SK-N-SH treated with all-trans-retinoic acid at 6 μM for 48 hours (cell line): Measurements from ENCODE around the gene DNM2.
A peak's percentile ranks its signal among the peaks of the same experiment; 100 is the strongest.

ENCODE experiments used
- ATAC-seq: fragments of 200-7000 bp; cut with Tn5 transposase; 3 replicates; pipeline ENCODE4 v1.9.1; 2020; ENCODE audit warnings: mild to moderate bottlenecking, moderate library complexity
- ARNTL ChIP-seq: fragments of 450-650 bp; formaldehyde crosslinking; IDR thresholded peaks from 2 replicates; pipeline ENCODE4 v1.5.0; 2020; ENCODE audit warnings: low read depth, mild to moderate bottlenecking, moderate library complexity, borderline replicate concordance
- BACH2 ChIP-seq: fragments of 250-450 bp; sonication (Bioruptor Pico); IDR thresholded peaks from 2 replicates; pipeline ENCODE4 v1.9.0; 2021; ENCODE audit warnings: mild to moderate bottlenecking, borderline replicate concordance
- CSDC2 ChIP-seq: fragments of 250-450 bp; sonication (Bioruptor Pico); IDR thresholded peaks from 2 replicates; pipeline ENCODE4 v1.5.0; 2020; ENCODE audit warnings: mild to moderate bottlenecking, moderate library complexity
- ESRRG ChIP-seq: fragments of 250-450 bp; sonication (Bioruptor Pico); IDR thresholded peaks from 2 replicates; pipeline ENCODE4 v1.6.1; 2021; ENCODE audit warnings: mild to moderate bottlenecking
- GLIS3 ChIP-seq: fragments of 250-450 bp; sonication (Bioruptor Pico); IDR thresholded peaks from 2 replicates; pipeline ENCODE4 v1.5.0; 2020; ENCODE audit warnings: mild to moderate bottlenecking, moderate library complexity
- ISL1 ChIP-seq: fragments of 250-450 bp; sonication (Bioruptor Pico); IDR thresholded peaks from 2 replicates; pipeline ENCODE4 v2.1.2; 2022; ENCODE audit warnings: mild to moderate bottlenecking, moderate library complexity
- OSR1 ChIP-seq: fragments of 250-450 bp; sonication (Bioruptor Pico); IDR thresholded peaks from 2 replicates; pipeline ENCODE4 v1.8.0; 2022; ENCODE audit warnings: moderate library complexity, mild to moderate bottlenecking, inconsistent platforms
- PATZ1 ChIP-seq: fragments of 250-450 bp; sonication (Bioruptor Pico); IDR thresholded peaks from 2 replicates; pipeline ENCODE4 v1.8.0; 2020; ENCODE audit warnings: mild to moderate bottlenecking, moderate library complexity, borderline replicate concordance
- POU6F1 ChIP-seq: fragments of 250-450 bp; sonication (Bioruptor Pico); IDR thresholded peaks from 2 replicates; pipeline ENCODE4 v1.8.0; 2021; ENCODE audit warnings: low read depth, mild to moderate bottlenecking, moderate library complexity, borderline replicate concordance
- PPARA ChIP-seq: fragments of 250-450 bp; sonication (Bioruptor Pico); IDR thresholded peaks from 2 replicates; pipeline ENCODE4 v1.5.0; 2020; ENCODE audit warnings: mild to moderate bottlenecking, borderline replicate concordance
- RARB ChIP-seq: fragments of 250-450 bp; sonication (Bioruptor Pico); IDR thresholded peaks from 2 replicates; pipeline ENCODE4 v1.8.0; 2021; ENCODE audit warnings: mild to moderate bottlenecking, moderate library complexity
- SNAI2 ChIP-seq: fragments of 250-450 bp; sonication (Bioruptor Pico); IDR thresholded peaks from 2 replicates; pipeline ENCODE4 v1.5.0; 2020; ENCODE audit warnings: mild to moderate bottlenecking, moderate library complexity
- TCF4 ChIP-seq: fragments of 250-450 bp; sonication (Bioruptor Pico); IDR thresholded peaks from 2 replicates; pipeline ENCODE4 v1.8.0; 2021; ENCODE audit warnings: mild to moderate bottlenecking, moderate library complexity, borderline replicate concordance
- TOX ChIP-seq: fragments of 250-450 bp; sonication (Bioruptor Pico); IDR thresholded peaks from 2 replicates; pipeline ENCODE4 v1.8.0; 2021; ENCODE audit warnings: mild to moderate bottlenecking, moderate library complexity, borderline replicate concordance
- TSHZ2 ChIP-seq: fragments of 250-450 bp; sonication (Bioruptor Pico); IDR thresholded peaks from 2 replicates; pipeline ENCODE4 v1.5.0; 2020; ENCODE audit warnings: mild to moderate bottlenecking, moderate library complexity
- ZC3H10 ChIP-seq: fragments of 250-450 bp; sonication (Bioruptor Pico); IDR thresholded peaks from 2 replicates; pipeline ENCODE4 v1.5.1; 2021; ENCODE audit warnings: mild to moderate bottlenecking, moderate library complexity
- ZFP3 ChIP-seq: fragments of 250-450 bp; sonication (Bioruptor Pico); IDR thresholded peaks from 2 replicates; pipeline ENCODE4 v1.5.0; 2020; ENCODE audit warnings: mild to moderate bottlenecking, moderate library complexity
- ZFP30 ChIP-seq: fragments of 450-650 bp; formaldehyde crosslinking; IDR thresholded peaks from 2 replicates; pipeline ENCODE4 v1.5.0; 2022; ENCODE audit warnings: mild to moderate bottlenecking, moderate library complexity
- ZNF565 ChIP-seq: fragments of 450-650 bp; formaldehyde crosslinking; conservative IDR thresholded peaks from 2 replicates; pipeline ENCODE4 v1.5.0; 2020; ENCODE audit warnings: low read depth, mild to moderate bottlenecking, moderate library complexity
- ZNF8 ChIP-seq: fragments of 450-650 bp; formaldehyde crosslinking; IDR thresholded peaks from 2 replicates; pipeline ENCODE4 v1.5.0; 2020; ENCODE audit warnings: mild to moderate bottlenecking, moderate library complexity

DNM2 gene

GRCh38 chr19:10712045-10712444 lies 5.8 kb upstream of the DNM2 start (continued):
- TF ChIP-seq ISL1 (CRISPR knock-in tag), result no peak
- TF ChIP-seq ESRRG (CRISPR knock-in tag), result no peak
- no peak for TF ChIP-seq RARB (CRISPR knock-in tag)
- no peak for TF ChIP-seq CSDC2 (CRISPR knock-in tag)
- TF ChIP-seq ZNF8 (CRISPR knock-in tag), result no peak

- ATAC-seq, result no peak
- TF ChIP-seq ARNTL (CRISPR knock-in tag), result no peak
- no peak for TF ChIP-seq POU6F1
Observed at GRCh38 chr19:10712754-10713153, 5.1 kb upstream of the DNM2 start.

- TF ChIP-seq GLIS3 (no peak), ARNTL (CRISPR knock-in tag) (no peak), TSHZ2 (CRISPR knock-in tag) (no peak), CSDC2 (CRISPR knock-in tag) (no peak)
Observed at GRCh38 chr19:10713317-10713716, 4.6 kb upstream of the DNM2 start.

GRCh38 chr19:10717054-10717355 lies 874 bp upstream of the DNM2 start:
- TF ChIP-seq TOX (CRISPR knock-in tag) (no peak), ARNTL (CRISPR knock-in tag) (no peak), OSR1 (CRISPR knock-in tag) (no peak), RARB (CRISPR knock-in tag) (no peak)
- TF ChIP-seq, all 23 proteins: peak for 0
- no peak for ATAC-seq

More at GRCh38 chr19:10713317-10713716, 4.6 kb upstream of the DNM2 start:
- ATAC-seq, result no peak

- peak; percentile 24; the same call in 2 of the 3 replicates for ATAC-seq
- TF ChIP-seq SNAI2 (CRISPR knock-in tag), result no peak
- no peak for TF ChIP-seq ZNF565
- TF ChIP-seq ZFP30 (CRISPR knock-in tag), result no peak
- TF ChIP-seq RARB (CRISPR knock-in tag), result no peak
- no peak for TF ChIP-seq OSR1 (CRISPR knock-in tag)
- TF ChIP-seq ZNF8 (CRISPR knock-in tag), result no peak
- TF ChIP-seq ARNTL (CRISPR knock-in tag), result no peak
- no peak for TF ChIP-seq ZC3H10
- TF ChIP-seq POU6F1, result no peak
- no peak for TF ChIP-seq GLIS3
- no peak for TF ChIP-seq PATZ1 (CRISPR knock-in tag)
- TF ChIP-seq TOX (CRISPR knock-in tag), result no peak
- TF ChIP-seq ISL1 (CRISPR knock-in tag), result no peak
- TF ChIP-seq BACH2 (CRISPR knock-in tag), result no peak
- no peak for TF ChIP-seq TCF4 (CRISPR knock-in tag)
- no peak for TF ChIP-seq CSDC2 (CRISPR knock-in tag)
- no peak for TF ChIP-seq TSHZ2 (CRISPR knock-in tag)
- no peak for TF ChIP-seq PPARA
- no peak for TF ChIP-seq ZFP3
Observed at GRCh38 chr19:10718205-10719196, 622 bp downstream of the DNM2 start.
